Measurements from ENCODE around the gene C12orf57.
A peak's percentile ranks its signal among the peaks of the same experiment; 100 is the strongest.

Gene C12orf57

GRCh38 chr12:6965026-6965661 is 21.3 kb downstream of the C12orf57 start:
- Histone ChIP-seq H3K9me3 (replicated peaks; ENCODE audit: insufficient read depth, low read length) (no peaks in the 10 kb centered on the region), H3K9me2 (replicated peaks; ENCODE audit: insufficient read depth, low read length) (no peaks in the 10 kb centered on the region), H3K4me1 (ENCODE audit: low read length) (peaks cover 49% of the 10 kb centered on the region), H3K4me3 (ENCODE audit: low read length) (no peak overlapping the region), H3K79me2 (ENCODE audit: low read length) (peaks cover 49% of the 10 kb centered on the region), H3K36me3 (replicated peaks; ENCODE audit: insufficient read depth, low read length) (peaks cover 18% of the 10 kb centered on the region), H3K4me2 (ENCODE audit: low read depth, low read length) (0 out of 2 replicates have a peak overlapping the region, but pooled peaks have one; percentile 2), H3K27ac (ENCODE audit: low read length) (peak overlapping the region; percentile 48; the same call in 1 of the 2 replicates), H3K27me3 (replicated peaks; ENCODE audit: insufficient read depth, low read length) (no peaks in the 10 kb centered on the region), H4K20me1 (ENCODE audit: insufficient read depth, low read length) (no peaks in the 10 kb centered on the region), H3F3A (ENCODE audit: insufficient read depth, low read length) (peaks cover 72% of the 10 kb centered on the region), H2AFZ (ENCODE audit: low read length) (no peak overlapping the region), H3K9ac (ENCODE audit: low read length) (peak overlapping the region; percentile 17; the same call in 1 of the 2 replicates)
- TF ChIP-seq EZH2phosphoT487 (IDR thresholded peaks at IDR 0.05; ENCODE audit: low read length), result no peak
- no peak for TF ChIP-seq EZH2 (optimal IDR thresholded peaks at IDR 0.05; ENCODE audit: low read depth, low read length)
- TF ChIP-seq, protein P1, sequence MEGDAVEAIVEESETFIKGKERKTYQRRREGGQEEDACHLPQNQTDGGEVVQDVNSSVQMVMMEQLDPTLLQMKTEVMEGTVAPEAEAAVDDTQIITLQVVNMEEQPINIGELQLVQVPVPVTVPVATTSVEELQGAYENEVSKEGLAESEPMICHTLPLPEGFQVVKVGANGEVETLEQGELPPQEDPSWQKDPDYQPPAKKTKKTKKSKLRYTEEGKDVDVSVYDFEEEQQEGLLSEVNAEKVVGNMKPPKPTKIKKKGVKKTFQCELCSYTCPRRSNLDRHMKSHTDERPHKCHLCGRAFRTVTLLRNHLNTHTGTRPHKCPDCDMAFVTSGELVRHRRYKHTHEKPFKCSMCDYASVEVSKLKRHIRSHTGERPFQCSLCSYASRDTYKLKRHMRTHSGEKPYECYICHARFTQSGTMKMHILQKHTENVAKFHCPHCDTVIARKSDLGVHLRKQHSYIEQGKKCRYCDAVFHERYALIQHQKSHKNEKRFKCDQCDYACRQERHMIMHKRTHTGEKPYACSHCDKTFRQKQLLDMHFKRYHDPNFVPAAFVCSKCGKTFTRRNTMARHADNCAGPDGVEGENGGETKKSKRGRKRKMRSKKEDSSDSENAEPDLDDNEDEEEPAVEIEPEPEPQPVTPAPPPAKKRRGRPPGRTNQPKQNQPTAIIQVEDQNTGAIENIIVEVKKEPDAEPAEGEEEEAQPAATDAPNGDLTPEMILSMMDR (IDR thresholded peaks at IDR 0.05; ENCODE audit: low read length), result peak; percentile 94
- DNase-seq, result peak; percentile 86

GRCh38 chr12:6965714-6966113 is 21.9 kb downstream of the C12orf57 start:
- no peaks in the 10 kb centered on the region for H3K9me3 ChIP-seq (replicated peaks; ENCODE audit: insufficient read depth, low read length)
- H3K79me2 ChIP-seq (ENCODE audit: low read length), result peaks cover 48% of the 10 kb centered on the region
- H3K4me2 ChIP-seq (ENCODE audit: low read depth, low read length), result no peak overlapping the region
- H3K4me1 ChIP-seq (ENCODE audit: low read length), result peaks cover 43% of the 10 kb centered on the region
- H3K36me3 ChIP-seq (replicated peaks; ENCODE audit: insufficient read depth, low read length), result peaks cover 18% of the 10 kb centered on the region
- no peak overlapping the region for H3K9ac ChIP-seq (ENCODE audit: low read length)
- H2AFZ ChIP-seq (ENCODE audit: low read length), result no peak overlapping the region
- no peaks in the 10 kb centered on the region for H3K27me3 ChIP-seq (replicated peaks; ENCODE audit: insufficient read depth, low read length)
- no peak for TF ChIP-seq EZH2 (optimal IDR thresholded peaks at IDR 0.05; ENCODE audit: low read depth, low read length)
- no peak for TF ChIP-seq EZH2phosphoT487 (IDR thresholded peaks at IDR 0.05; ENCODE audit: low read length)
- TF ChIP-seq, protein P1 (IDR thresholded peaks at IDR 0.05; ENCODE audit: low read length), result no peak
- no peak overlapping the region for H3K4me3 ChIP-seq (ENCODE audit: low read length)
- H4K20me1 ChIP-seq (ENCODE audit: insufficient read depth, low read length), result no peaks in the 10 kb centered on the region
- H3K9me2 ChIP-seq (replicated peaks; ENCODE audit: insufficient read depth, low read length), result no peaks in the 10 kb centered on the region
- peak overlapping the region; percentile 48; the same call in 1 of the 2 replicates for H3K27ac ChIP-seq (ENCODE audit: low read length)
- H3F3A ChIP-seq (ENCODE audit: insufficient read depth, low read length), result peaks cover 66% of the 10 kb centered on the region
- no peak for DNase-seq

GRCh38 chr12:6966351-6966750 is 22.5 kb downstream of the C12orf57 start:
- Histone ChIP-seq H3K27ac (ENCODE audit: low read length) (no peak overlapping the region; the same call in 1 of the 2 replicates), H3K36me3 (replicated peaks; ENCODE audit: insufficient read depth, low read length) (peaks cover 18% of the 10 kb centered on the region), H2AFZ (ENCODE audit: low read length) (no peak overlapping the region), H3K4me2 (ENCODE audit: low read depth, low read length) (no peak overlapping the region), H3K9ac (ENCODE audit: low read length) (no peak overlapping the region), H3K9me2 (replicated peaks; ENCODE audit: insufficient read depth, low read length) (no peaks in the 10 kb centered on the region), H3K4me3 (ENCODE audit: low read length) (no peak overlapping the region), H3K27me3 (replicated peaks; ENCODE audit: insufficient read depth, low read length) (no peaks in the 10 kb centered on the region), H4K20me1 (ENCODE audit: insufficient read depth, low read length) (no peaks in the 10 kb centered on the region), H3K79me2 (ENCODE audit: low read length) (peaks cover 48% of the 10 kb centered on the region), H3K4me1 (ENCODE audit: low read length) (peaks cover 37% of the 10 kb centered on the region), H3F3A (ENCODE audit: insufficient read depth, low read length) (peaks cover 60% of the 10 kb centered on the region), H3K9me3 (replicated peaks; ENCODE audit: insufficient read depth, low read length) (no peaks in the 10 kb centered on the region)
- no peak for TF ChIP-seq EZH2phosphoT487 (IDR thresholded peaks at IDR 0.05; ENCODE audit: low read length)
- TF ChIP-seq, protein P1 (IDR thresholded peaks at IDR 0.05; ENCODE audit: low read length), result no peak
- TF ChIP-seq EZH2 (optimal IDR thresholded peaks at IDR 0.05; ENCODE audit: low read depth, low read length), result no peak
- peak; percentile 3 for DNase-seq
